ENCODE data around the gene LRRIQ1. TPM values are rescaled to one million over a fixed set of nuclear protein-coding genes. Genes with fewer than 3 reads are reported as not detected.
"Not testable (repeated sequence)": the region's sequence is repeated elsewhere in the genome, so short reads cannot be mapped to it uniquely, and the experiment has no call there.

Gene LRRIQ1
- total RNA-seq, 2 experiments from 2014 or later: not detected

DNA sequence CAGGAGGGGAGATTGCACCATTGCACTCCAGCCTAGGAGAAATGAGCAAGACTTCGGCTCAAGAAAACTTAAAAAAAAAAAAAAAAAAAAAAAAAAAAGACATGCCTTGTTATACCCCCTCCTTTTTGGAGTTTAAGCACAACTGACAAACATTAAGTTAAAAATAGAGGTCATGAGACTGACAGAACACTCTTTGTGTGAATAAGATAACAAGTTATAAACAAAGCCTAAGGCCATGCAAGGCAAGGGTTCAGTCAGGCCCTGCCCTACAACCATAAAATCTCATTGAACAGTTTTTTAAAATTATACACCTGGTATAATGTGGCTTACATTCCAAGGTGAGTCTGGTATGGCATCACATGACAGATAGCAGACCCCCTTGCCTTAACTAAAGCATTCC lies 39.4 kb upstream of the LRRIQ1 start:
- Mint-ChIP-seq H3K4me3 (no peak overlapping the region), H3K4me1 (ENCODE audit: low read depth) (peaks cover 7% of the 10 kb centered on the region), H3K36me3 (ENCODE audit: low read depth) (no peaks in the 10 kb centered on the region), H3K9me3 (no peaks in the 10 kb centered on the region), H3K27me3 (no peaks in the 10 kb centered on the region), H3K27ac (no peak overlapping the region)
- ATAC-seq (no peak), DNase-seq (no peak)
- CTCF ChIA-PET: interaction anchor here (0.7 kb wide), 1 partner anchor 121 kb away, joined by 3 read pairs; no protein-coding TSS in a partner anchor
- POLR2A ChIA-PET: no interaction called here
- intact Hi-C loops (cut with micrococcal nuclease): no loop called here
- TF ChIP-seq, protein P1, sequence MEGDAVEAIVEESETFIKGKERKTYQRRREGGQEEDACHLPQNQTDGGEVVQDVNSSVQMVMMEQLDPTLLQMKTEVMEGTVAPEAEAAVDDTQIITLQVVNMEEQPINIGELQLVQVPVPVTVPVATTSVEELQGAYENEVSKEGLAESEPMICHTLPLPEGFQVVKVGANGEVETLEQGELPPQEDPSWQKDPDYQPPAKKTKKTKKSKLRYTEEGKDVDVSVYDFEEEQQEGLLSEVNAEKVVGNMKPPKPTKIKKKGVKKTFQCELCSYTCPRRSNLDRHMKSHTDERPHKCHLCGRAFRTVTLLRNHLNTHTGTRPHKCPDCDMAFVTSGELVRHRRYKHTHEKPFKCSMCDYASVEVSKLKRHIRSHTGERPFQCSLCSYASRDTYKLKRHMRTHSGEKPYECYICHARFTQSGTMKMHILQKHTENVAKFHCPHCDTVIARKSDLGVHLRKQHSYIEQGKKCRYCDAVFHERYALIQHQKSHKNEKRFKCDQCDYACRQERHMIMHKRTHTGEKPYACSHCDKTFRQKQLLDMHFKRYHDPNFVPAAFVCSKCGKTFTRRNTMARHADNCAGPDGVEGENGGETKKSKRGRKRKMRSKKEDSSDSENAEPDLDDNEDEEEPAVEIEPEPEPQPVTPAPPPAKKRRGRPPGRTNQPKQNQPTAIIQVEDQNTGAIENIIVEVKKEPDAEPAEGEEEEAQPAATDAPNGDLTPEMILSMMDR (IDR thresholded peaks at IDR 0.05): no peak

DNA sequence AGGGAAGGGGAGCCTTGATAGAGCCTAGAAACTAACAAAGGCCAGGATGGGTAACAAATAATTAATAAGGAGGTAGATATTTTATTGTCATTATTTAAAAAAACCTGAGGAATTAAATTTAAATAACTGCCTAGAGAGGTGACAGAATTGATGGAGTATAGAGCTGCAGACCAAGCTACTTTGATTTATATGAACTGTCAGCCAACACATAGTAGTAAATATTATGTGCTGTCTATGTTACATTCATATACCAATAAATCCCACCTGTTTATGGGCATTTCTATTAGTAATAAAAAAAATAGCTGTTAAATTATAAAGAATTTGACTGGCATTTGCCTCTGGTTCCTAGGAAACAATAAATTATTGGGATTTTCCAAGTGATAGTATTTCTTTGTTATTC lies 37.8 kb upstream of the LRRIQ1 start:
- no peak for DNase-seq
- no peak overlapping the region for H3K27ac Mint-ChIP-seq
- ChIA-PET CTCF (no interaction called here), POLR2A (no interaction called here)
- no peaks in the 10 kb centered on the region for H3K36me3 Mint-ChIP-seq (ENCODE audit: low read depth)
- no peak for ATAC-seq
- peaks cover 7% of the 10 kb centered on the region for H3K4me1 Mint-ChIP-seq (ENCODE audit: low read depth)
- no peaks in the 10 kb centered on the region for H3K27me3 Mint-ChIP-seq
- no peak overlapping the region for H3K4me3 Mint-ChIP-seq
- TF ChIP-seq, protein P1 (IDR thresholded peaks at IDR 0.05): no peak
- no peaks in the 10 kb centered on the region for H3K9me3 Mint-ChIP-seq
- intact Hi-C loops (cut with micrococcal nuclease): no loop called here

DNA sequence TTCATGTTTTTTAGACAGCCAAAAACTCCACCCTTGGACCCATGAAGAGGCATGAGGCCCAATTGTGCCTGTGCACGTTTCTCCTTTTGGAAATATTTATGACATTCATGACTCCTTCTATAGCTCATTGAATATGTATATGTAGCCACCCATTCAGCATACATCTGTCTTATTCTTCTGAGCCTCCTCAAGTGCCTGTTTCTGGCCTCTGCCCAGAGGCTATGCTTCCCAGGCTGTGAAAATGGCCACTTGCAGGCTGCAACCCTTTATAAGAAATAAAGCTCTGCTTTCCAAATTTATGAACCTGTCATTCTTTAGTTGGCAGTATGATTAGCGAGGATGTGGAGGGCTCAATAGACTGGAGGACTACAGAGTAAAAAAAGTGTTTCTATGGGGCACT lies 35.4 kb upstream of the LRRIQ1 start:
- H3K4me1 Mint-ChIP-seq (ENCODE audit: low read depth): no peaks in the 10 kb centered on the region
- intact Hi-C loops (cut with micrococcal nuclease): no loop called here
- CTCF ChIA-PET: interaction anchor here (1.0 kb wide), 1 partner anchor 29 kb away, joined by 3 read pairs; no protein-coding TSS in a partner anchor
- DNase-seq (no peak), ATAC-seq (no peak)
- no peaks in the 10 kb centered on the region for H3K36me3 Mint-ChIP-seq (ENCODE audit: low read depth)
- no peak overlapping the region for H3K4me3 Mint-ChIP-seq
- no peaks in the 10 kb centered on the region for H3K9me3 Mint-ChIP-seq
- H3K27ac Mint-ChIP-seq: no peak overlapping the region
- H3K27me3 Mint-ChIP-seq: no peaks in the 10 kb centered on the region
- TF ChIP-seq, protein P1 (IDR thresholded peaks at IDR 0.05): no peak
- POLR2A ChIA-PET: no interaction called here

DNA sequence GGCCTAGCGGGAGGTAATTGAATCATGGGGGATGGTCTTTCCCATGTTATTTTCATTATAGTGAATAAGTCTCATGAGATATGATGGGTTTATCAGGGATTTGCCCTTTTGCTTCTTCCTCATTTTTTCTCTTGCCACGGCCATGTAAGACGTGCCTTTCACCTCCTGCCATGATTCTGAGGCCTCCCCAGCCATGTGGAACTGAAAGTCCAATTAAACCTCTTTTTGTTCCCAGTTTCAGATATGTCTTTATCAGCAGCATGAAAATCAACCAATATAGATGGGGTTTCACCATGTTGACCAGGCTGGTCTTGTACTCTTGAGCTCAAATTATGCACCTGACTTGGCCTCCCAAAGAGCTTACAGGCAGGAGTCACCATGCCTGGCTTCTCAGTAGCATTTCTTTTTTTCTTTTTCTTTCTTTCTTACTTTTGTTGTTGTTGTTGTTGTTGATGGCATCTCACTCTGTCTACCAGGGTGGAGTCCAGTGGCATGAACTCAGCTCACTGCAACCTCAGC lies 33.3 kb upstream of the LRRIQ1 start:
- Mint-ChIP-seq H3K9me3 (no peaks in the 10 kb centered on the region), H3K27me3 (no peaks in the 10 kb centered on the region), H3K4me3 (no peak overlapping the region), H3K27ac (no peak overlapping the region), H3K4me1 (ENCODE audit: low read depth) (no peaks in the 10 kb centered on the region), H3K36me3 (ENCODE audit: low read depth) (no peaks in the 10 kb centered on the region)
- ChIA-PET POLR2A (no interaction called here), CTCF (no interaction called here)
- ATAC-seq: no peak
- TF ChIP-seq, protein P1 (IDR thresholded peaks at IDR 0.05): no peak
- intact Hi-C loops (cut with micrococcal nuclease): no loop called here
- DNase-seq: no peak

DNA sequence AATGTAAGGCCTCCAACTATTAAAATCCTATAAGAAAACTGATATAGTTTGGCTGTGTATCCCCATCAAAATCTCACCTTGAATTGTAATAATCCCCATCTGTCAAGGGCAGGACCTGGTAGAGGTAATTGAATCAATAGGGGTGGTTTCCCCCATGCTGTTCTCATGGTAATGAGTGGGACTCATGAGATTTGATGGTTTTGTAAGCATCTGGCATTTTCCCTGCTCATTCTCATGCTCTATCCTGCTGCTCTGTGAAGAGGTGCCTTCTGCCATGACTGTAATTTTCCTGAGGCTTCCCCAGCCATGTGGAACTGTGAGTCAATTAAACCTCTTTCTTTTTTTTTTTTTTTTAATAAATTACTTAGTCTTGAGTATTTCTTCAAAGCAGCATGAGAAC lies 31.9 kb upstream of the LRRIQ1 start:
- CTCF ChIA-PET: no interaction called here
- no peak overlapping the region for H3K4me3 Mint-ChIP-seq
- H3K27me3 Mint-ChIP-seq: no peaks in the 10 kb centered on the region
- intact Hi-C loops (cut with micrococcal nuclease): no loop called here
- H3K27ac Mint-ChIP-seq: no peak overlapping the region
- TF ChIP-seq, protein P1 (IDR thresholded peaks at IDR 0.05): no peak
- no peak for DNase-seq
- H3K36me3 Mint-ChIP-seq (ENCODE audit: low read depth): no peaks in the 10 kb centered on the region
- no peaks in the 10 kb centered on the region for H3K4me1 Mint-ChIP-seq (ENCODE audit: low read depth)
- POLR2A ChIA-PET: no interaction called here
- ATAC-seq: no peak
- H3K9me3 Mint-ChIP-seq: no peaks in the 10 kb centered on the region

DNA sequence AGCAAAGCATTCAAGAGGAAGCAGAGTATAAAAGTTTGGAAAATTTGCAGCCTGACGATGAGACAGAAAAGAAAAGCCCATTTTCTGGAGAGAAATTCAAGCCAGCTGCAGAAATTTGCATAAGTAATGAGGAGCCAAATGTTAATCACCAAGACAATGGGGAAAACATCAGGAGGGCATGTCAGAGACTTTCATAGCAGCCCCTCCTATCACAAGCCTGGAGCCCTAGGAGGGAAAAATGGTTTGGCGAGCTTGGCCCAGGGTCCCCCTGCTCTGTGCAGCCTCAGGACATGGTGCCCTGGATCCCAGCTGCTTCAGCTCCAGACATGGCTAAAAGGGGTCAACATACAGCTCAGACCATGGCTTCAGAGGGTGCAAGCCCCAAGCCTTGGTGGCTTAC lies 31.1 kb upstream of the LRRIQ1 start:
- DNase-seq; H3K27me3 Mint-ChIP-seq; ATAC-seq; POLR2A ChIA-PET; intact Hi-C loops (cut with micrococcal nuclease); H3K27ac Mint-ChIP-seq; CTCF ChIA-PET; H3K4me1 Mint-ChIP-seq (ENCODE audit: low read depth); H3K9me3 Mint-ChIP-seq; H3K36me3 Mint-ChIP-seq (ENCODE audit: low read depth); H3K4me3 Mint-ChIP-seq: not testable (repeated sequence)

Data from activated CD8-positive, alpha-beta T cell treated with anti-CD3 and anti-CD28 coated beads for 36 hours (primary cell).